GM15510 (cell line): Measurements from ENCODE around the gene SLC47A1.

Source experiments
- POLR2A ChIP-seq: IDR thresholded peaks from 3 replicates; pipeline ENCODE4 v1.6.1; 2011; ENCODE audit warnings: borderline replicate concordance; ENCODE audit not compliant: insufficient read length; ENCODE audit errors: extremely low read depth

The SLC47A1 gene

GRCh38 chr17:19619705-19620325 lies 86.2 kb downstream of the SLC47A1 start:
- no peak for TF ChIP-seq POLR2A

GRCh38 chr17:19621697-19622096 lies 88.0 kb downstream of the SLC47A1 start:
- TF ChIP-seq POLR2A, result no peak

DNA sequence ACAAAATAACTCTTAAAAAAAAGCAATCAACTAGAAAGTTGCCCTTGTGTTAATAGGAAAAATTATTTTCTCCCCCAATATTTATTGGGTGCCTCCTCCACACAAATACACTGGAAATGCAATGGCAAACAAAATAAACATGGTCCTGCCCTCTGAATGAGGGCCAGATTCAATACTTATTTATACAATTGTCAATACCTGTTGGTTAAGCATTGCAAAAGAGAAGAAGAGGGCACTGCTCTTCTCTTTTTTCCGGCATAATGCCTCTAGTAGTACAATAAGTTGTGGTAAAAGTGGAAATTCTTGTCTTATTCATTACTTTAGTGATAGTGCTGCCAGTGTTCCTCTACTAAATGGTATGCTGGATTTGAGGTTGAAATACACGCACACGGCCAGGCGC lies 92.4 kb downstream of the SLC47A1 start:
- no peak for TF ChIP-seq POLR2A
